K562 (cell line): ENCODE data around the gene OPRM1. TPM values are rescaled to one million over a fixed set of nuclear protein-coding genes. Genes with fewer than 3 reads are reported as not detected.

Source experiments
- MYNN ChIP-seq, 2 experiments: sonication (generic); formaldehyde crosslinking in 1 of 2; IDR thresholded peaks; 2 replicates each; pipeline versions ENCODE4 v1.5.0 to v1.6.1; 2016 to 2020; ENCODE audit warnings: antibody characterized with exemption in 1 of 2, missing genetic modification reagents in 1 of 2
- TCF7L2 ChIP-seq: fragments of 150-350 bp; IDR thresholded peaks from 2 replicates; pipeline ENCODE4 v1.6.1; 2016; ENCODE audit warnings: low read depth, mild to moderate bottlenecking, low read length, moderate library complexity
- polyA plus RNA-seq, 8 experiments: library from polyadenylated mRNA; depleted of rRNA in 4 of 8; stranded (reverse) in 5 of 8; unstranded in 3 of 8; fragments of >200 nt; fragmentation: Nextera tagmentation in 2 of 8; fragmentation: Illumina TruSeq in 1 of 8; extraction: Ambion mirVana in 2 of 8; extraction: Trizol in 1 of 8; gene quantifications; 2 replicates each; pipeline versions ENCODE4 v1.2.1 to v1.2.3, GENCODE V29; 2011 to 2014; ENCODE audit warnings: inconsistent platforms in 1 of 8, missing spikeins in 1 of 8
- total RNA-seq, 7 experiments: library from RNA; depleted of rRNA in 6 of 7; stranded (reverse); fragments of >200 nt in 6 of 7; fragmentation: Illumina TruSeq in 2 of 7; extraction: Trizol in 2 of 7; gene quantifications; 2 replicates each; pipeline versions ENCODE4 v1.2.1 to v1.2.3, GENCODE V29; 2011 to 2021; ENCODE audit warnings: low replicate concordance in 1 of 7
- TF ChIP-seq, protein P1 (sequence below), 2 experiments: fragments of 450-650 bp; formaldehyde crosslinking in 1 of 2; IDR thresholded peaks; 2 replicates each; pipeline versions ENCODE4 v1.4.0 to v1.6.1; 2014 to 2020; ENCODE audit warnings: mild to moderate bottlenecking in 2 of 2, borderline replicate concordance in 1 of 2, low read depth in 1 of 2

The OPRM1 gene
- total and polyA plus RNA-seq, 9 of the 15 experiments (the other 6 are each of a cell fraction or from before 2014, with no cell fraction given) = not detected

DNA sequence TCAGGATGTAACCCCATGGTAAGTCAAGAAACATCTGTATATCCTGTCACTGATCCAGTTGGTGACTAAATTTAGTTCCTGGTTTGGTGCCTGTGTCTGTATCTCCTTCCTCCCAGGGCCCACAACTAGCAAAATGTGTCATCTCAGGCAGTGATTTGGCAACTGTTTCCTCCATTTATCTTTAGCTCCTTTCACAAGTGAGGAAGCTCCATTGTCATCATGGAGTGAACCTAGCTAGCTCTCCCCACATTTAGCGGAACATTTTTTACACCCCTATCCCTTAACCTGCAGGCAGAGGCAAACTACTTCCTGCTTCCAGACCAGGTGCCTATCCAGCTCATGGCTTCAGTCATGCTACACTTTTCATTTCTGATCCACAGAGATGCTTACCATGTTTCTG lies 218.0 kb downstream of the OPRM1 start (continued):
- TF ChIP-seq, protein P1, sequence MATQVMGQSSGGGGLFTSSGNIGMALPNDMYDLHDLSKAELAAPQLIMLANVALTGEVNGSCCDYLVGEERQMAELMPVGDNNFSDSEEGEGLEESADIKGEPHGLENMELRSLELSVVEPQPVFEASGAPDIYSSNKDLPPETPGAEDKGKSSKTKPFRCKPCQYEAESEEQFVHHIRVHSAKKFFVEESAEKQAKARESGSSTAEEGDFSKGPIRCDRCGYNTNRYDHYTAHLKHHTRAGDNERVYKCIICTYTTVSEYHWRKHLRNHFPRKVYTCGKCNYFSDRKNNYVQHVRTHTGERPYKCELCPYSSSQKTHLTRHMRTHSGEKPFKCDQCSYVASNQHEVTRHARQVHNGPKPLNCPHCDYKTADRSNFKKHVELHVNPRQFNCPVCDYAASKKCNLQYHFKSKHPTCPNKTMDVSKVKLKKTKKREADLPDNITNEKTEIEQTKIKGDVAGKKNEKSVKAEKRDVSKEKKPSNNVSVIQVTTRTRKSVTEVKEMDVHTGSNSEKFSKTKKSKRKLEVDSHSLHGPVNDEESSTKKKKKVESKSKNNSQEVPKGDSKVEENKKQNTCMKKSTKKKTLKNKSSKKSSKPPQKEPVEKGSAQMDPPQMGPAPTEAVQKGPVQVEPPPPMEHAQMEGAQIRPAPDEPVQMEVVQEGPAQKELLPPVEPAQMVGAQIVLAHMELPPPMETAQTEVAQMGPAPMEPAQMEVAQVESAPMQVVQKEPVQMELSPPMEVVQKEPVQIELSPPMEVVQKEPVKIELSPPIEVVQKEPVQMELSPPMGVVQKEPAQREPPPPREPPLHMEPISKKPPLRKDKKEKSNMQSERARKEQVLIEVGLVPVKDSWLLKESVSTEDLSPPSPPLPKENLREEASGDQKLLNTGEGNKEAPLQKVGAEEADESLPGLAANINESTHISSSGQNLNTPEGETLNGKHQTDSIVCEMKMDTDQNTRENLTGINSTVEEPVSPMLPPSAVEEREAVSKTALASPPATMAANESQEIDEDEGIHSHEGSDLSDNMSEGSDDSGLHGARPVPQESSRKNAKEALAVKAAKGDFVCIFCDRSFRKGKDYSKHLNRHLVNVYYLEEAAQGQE (IDR thresholded peaks at IDR 0.05; ENCODE audit: borderline replicate concordance) = no peak
- TF ChIP-seq, protein P1 (CRISPR knock-in tag; IDR thresholded peaks at IDR 0.05; ENCODE audit: low read depth) = no peak
- no peak for TF ChIP-seq MYNN (IDR thresholded peaks at IDR 0.05)
- no peak for TF ChIP-seq MYNN (CRISPR knock-in tag; IDR thresholded peaks at IDR 0.05)
- no peak for TF ChIP-seq TCF7L2
